MCF 10A (cell line): ENCODE data around the gene TAF11L8. TPM values are rescaled to one million over a fixed set of nuclear protein-coding genes. Genes with fewer than 3 reads are reported as not detected.
"Not testable (repeated sequence)": the region's sequence is repeated elsewhere in the genome, so short reads cannot be mapped to it uniquely, and the experiment has no call there.

ENCODE experiments used
- BruUV-seq: library from RNA; stranded (reverse); fragments of 400-500 nt; replicated peaks from 2 replicates; lab custom pipeline; 2021; lab: Mats Ljungman, UMichigan
- CTCF ChIA-PET: fragments of 300-600 bp; sonication (Branson Sonifier 250); formaldehyde crosslinking; extraction: SDS; loops from one replicate; lab custom pipeline; 2021; ENCODE audit warnings: antibody characterized with exemption, inconsistent platforms; lab: Yijun Ruan, JAX
- POLR2A ChIA-PET: fragments of 300-600, 350-650 bp; sonication (Branson Sonifier 250); formaldehyde crosslinking; extraction: SDS; loops from one replicate; lab custom pipeline; 2020; ENCODE audit warnings: antibody characterized with exemption, inconsistent platforms; lab: Yijun Ruan, JAX
- DNase-seq: peaks from one replicate; pipeline ENCODE4 v3.0.0-alpha.2; 2018; ENCODE audit not compliant: unreplicated experiment
- H3K27ac Mint-ChIP-seq: one replicate; pipeline ENCODE4 v1.8.0; 2022; ENCODE audit warnings: mild to moderate bottlenecking, low read depth, mixed read lengths; ENCODE audit not compliant: unreplicated experiment
- H3K27me3 Mint-ChIP-seq: one replicate; pipeline ENCODE4 v1.8.0; 2022; ENCODE audit warnings: mixed read lengths; ENCODE audit not compliant: insufficient read depth, unreplicated experiment
- H3K36me3 Mint-ChIP-seq: one replicate; pipeline ENCODE4 v1.8.0; 2022; ENCODE audit warnings: mild to moderate bottlenecking, moderate library complexity, mixed read lengths; ENCODE audit not compliant: insufficient read depth, unreplicated experiment
- H3K4me1 Mint-ChIP-seq: one replicate; pipeline ENCODE4 v1.8.0; 2022; ENCODE audit warnings: mixed read lengths; ENCODE audit not compliant: insufficient read depth, unreplicated experiment
- H3K4me3 Mint-ChIP-seq: one replicate; pipeline ENCODE4 v1.8.0; 2022; ENCODE audit warnings: mild to moderate bottlenecking, moderate library complexity, mixed read lengths; ENCODE audit not compliant: unreplicated experiment
- H3K9me3 Mint-ChIP-seq: one replicate; pipeline ENCODE4 v1.8.0; 2022; ENCODE audit warnings: mixed read lengths; ENCODE audit not compliant: unreplicated experiment
- CTCF ChIP-seq: fragments of 200-600 bp; IDR thresholded peaks from one replicate; pipeline ENCODE4 v1.8.0; 2022; ENCODE audit warnings: antibody characterized with exemption, mild to moderate bottlenecking; ENCODE audit not compliant: unreplicated experiment
- intact Hi-C: fragments of 100-400 bp; cut with micrococcal nuclease; formaldehyde crosslinking; loops from 2 replicates; pipeline ENCODE4 v1.14.1; 2022
- total RNA-seq: library from RNA; stranded (reverse); gene quantifications from 2 replicates; pipeline ENCODE4 v1.2.3, GENCODE V29; 2022

TAF11L8 gene
- total RNA-seq, 1 experiment from 2014 or later: not detected

GRCh38 chr5:17619354-17619753, 28.6 kb upstream of the TAF11L8 start:
- DNase-seq: peak; percentile 65
- Mint-ChIP-seq H3K27me3 (no peaks in the 10 kb centered on the region), H3K9me3 (no peaks in the 10 kb centered on the region), H3K36me3 (no peaks in the 10 kb centered on the region), H3K4me1 (peaks cover 9% of the 10 kb centered on the region), H3K4me3 (no peak overlapping the region), H3K27ac (no peak overlapping the region)
- no TSS peak for BruUV-seq
- no peak for TF ChIP-seq CTCF
- intact Hi-C loops: no loop called here
- CTCF ChIA-PET: no interaction called here
- POLR2A ChIA-PET: no interaction called here

GRCh38 chr5:17614872-17615605, 24.3 kb upstream of the TAF11L8 start:
- H3K9me3 Mint-ChIP-seq: no peaks in the 10 kb centered on the region
- no peaks in the 10 kb centered on the region for H3K36me3 Mint-ChIP-seq
- ChIA-PET CTCF (no interaction called here), POLR2A (no interaction called here)
- DNase-seq: no peak
- no peak for TF ChIP-seq CTCF
- intact Hi-C loops: no loop called here
- no peaks in the 10 kb centered on the region for H3K27me3 Mint-ChIP-seq
- H3K4me1 Mint-ChIP-seq: peaks cover 9% of the 10 kb centered on the region
- H3K4me3 Mint-ChIP-seq: no peak overlapping the region
- no TSS peak for BruUV-seq
- no peak overlapping the region for H3K27ac Mint-ChIP-seq

GRCh38 chr5:17610092-17610491, 19.3 kb upstream of the TAF11L8 start, which contains the start of gene TAF11L12:
Gene TAF11L12 (plus strand): TSS chr5:17610392.
- DNase-seq, H3K4me3 Mint-ChIP-seq, POLR2A ChIA-PET, BruUV-seq, H3K9me3 Mint-ChIP-seq, H3K27ac Mint-ChIP-seq, H3K27me3 Mint-ChIP-seq, H3K36me3 Mint-ChIP-seq, H3K4me1 Mint-ChIP-seq, intact Hi-C loops: not testable (repeated sequence)
- CTCF ChIA-PET: interaction anchor here (0.6 kb wide), 2 partner anchors 192 to 358 kb away, joined by 3 read pairs; no protein-coding TSS in a partner anchor

- H3K36me3 Mint-ChIP-seq, intact Hi-C loops, DNase-seq, H3K27ac Mint-ChIP-seq, CTCF ChIA-PET, BruUV-seq, H3K4me3 Mint-ChIP-seq, H3K9me3 Mint-ChIP-seq, H3K4me1 Mint-ChIP-seq, H3K27me3 Mint-ChIP-seq: not testable (repeated sequence)
- POLR2A ChIA-PET: interaction anchor here (1.1 kb wide), 1 partner anchor 391 kb away, joined by 3 read pairs; no protein-coding TSS in a partner anchor
Measured at GRCh38 chr5:17607461-17607860, 16.7 kb upstream of the TAF11L8 start.

GRCh38 chr5:17604951-17605350, 14.2 kb upstream of the TAF11L8 start:
- intact Hi-C loops: no loop called here
- Mint-ChIP-seq H3K9me3 (no peaks in the 10 kb centered on the region), H3K36me3 (no peaks in the 10 kb centered on the region), H3K4me1 (no peaks in the 10 kb centered on the region), H3K4me3 (no peak overlapping the region), H3K27ac (no peak overlapping the region), H3K27me3 (no peaks in the 10 kb centered on the region)
- BruUV-seq: no TSS peak
- TF ChIP-seq CTCF: no peak
- CTCF ChIA-PET: no interaction called here
- POLR2A ChIA-PET: no interaction called here
- no peak for DNase-seq

- H3K9me3 Mint-ChIP-seq, H3K27ac Mint-ChIP-seq, CTCF ChIA-PET, intact Hi-C loops, BruUV-seq, H3K4me1 Mint-ChIP-seq, POLR2A ChIA-PET, H3K36me3 Mint-ChIP-seq, H3K4me3 Mint-ChIP-seq, H3K27me3 Mint-ChIP-seq: not testable (repeated sequence)
- DNase-seq: peak; percentile 2
Measured at GRCh38 chr5:17603880-17604279, 13.1 kb upstream of the TAF11L8 start, which contains the start of gene TAF11L11. Gene TAF11L11 (plus strand): TSS chr5:17604183.

- CTCF ChIA-PET, H3K4me3 Mint-ChIP-seq, H3K4me1 Mint-ChIP-seq, H3K9me3 Mint-ChIP-seq, DNase-seq, intact Hi-C loops, H3K36me3 Mint-ChIP-seq, BruUV-seq, H3K27me3 Mint-ChIP-seq, H3K27ac Mint-ChIP-seq, POLR2A ChIA-PET: not testable (repeated sequence)
Measured at GRCh38 chr5:17597728-17598127, 7.0 kb upstream of the TAF11L8 start, which contains the start of gene TAF11L10. Gene TAF11L10 (minus strand): TSS chr5:17597828.
